NCI-H2107 treated with DMSO at 0.1 percent for 48 hours (cell line): ENCODE results near the gene NPLOC4.

Source experiments
- DNase-seq: peaks from one replicate; lab custom pipeline; 2025; ENCODE audit not compliant: unreplicated experiment; lab: John Stamatoyannopoulos, UW

The NPLOC4 gene

GRCh38 chr17:81520021-81520901, 116.7 kb downstream of the NPLOC4 start:
- peak; percentile 44 for DNase-seq

GRCh38 chr17:81519284-81520020, 117.5 kb downstream of the NPLOC4 start:
- DNase-seq, result peak; percentile 45

DNA sequence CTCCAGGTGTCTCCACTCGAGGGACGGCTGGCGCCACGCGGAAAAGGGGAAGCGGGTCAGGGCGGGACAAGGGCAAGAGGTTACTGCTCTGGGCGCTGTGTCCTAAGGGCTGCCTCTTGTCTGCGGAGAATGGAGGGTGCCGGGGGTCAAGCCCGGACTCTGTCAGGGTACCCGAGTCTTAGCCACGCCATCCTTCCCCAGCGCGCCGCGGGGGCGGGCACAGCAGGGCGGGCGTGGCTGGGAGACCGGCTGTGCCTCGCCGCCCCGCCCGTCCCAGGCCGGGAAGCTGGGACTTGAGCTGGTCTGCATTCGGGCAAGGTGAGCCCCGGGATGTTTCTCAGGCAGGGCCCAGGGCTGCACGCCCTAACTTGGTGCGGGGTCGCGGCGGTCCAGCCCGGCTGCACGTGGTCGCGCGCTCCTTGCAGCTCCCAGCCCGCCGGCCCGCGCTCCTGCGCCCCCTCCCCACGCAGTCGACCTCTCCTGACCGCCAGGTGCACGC, 118.1 kb downstream of the NPLOC4 start:
- no peak for DNase-seq

DNA sequence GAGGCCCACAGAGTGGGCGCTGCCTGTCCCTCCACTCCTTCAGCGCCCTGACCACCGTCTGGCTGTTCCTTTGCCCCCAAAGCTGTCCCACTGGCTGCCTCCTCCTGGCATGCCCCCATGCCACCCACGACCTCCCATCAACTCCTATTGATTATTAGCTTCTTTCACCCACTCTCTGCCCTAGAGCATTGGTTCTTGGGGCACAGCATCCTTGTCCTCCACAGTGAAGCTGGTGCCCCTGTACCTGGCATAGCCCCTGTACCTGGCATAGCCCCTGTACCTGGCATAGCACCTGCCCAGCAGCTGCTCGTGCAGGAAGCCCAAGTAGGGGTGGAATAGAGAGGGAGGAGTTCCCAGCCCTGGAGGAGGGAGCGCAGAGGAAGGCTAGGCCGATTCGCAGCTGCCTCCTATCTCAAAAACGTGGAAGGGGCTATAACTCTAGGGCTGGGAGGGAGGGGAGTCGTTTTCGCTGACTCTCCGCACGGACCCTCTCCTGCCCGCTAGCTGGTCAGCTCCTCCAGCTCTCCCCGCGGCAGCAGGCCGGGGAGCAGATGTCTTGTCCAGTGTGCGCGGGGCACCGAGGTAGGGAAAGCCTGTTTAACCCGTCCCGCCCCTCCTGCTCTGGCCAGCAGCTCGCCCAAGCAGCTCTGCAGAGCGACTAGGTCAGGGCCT, 118.7 kb downstream of the NPLOC4 start:
- peak; percentile 67 for DNase-seq

DNA sequence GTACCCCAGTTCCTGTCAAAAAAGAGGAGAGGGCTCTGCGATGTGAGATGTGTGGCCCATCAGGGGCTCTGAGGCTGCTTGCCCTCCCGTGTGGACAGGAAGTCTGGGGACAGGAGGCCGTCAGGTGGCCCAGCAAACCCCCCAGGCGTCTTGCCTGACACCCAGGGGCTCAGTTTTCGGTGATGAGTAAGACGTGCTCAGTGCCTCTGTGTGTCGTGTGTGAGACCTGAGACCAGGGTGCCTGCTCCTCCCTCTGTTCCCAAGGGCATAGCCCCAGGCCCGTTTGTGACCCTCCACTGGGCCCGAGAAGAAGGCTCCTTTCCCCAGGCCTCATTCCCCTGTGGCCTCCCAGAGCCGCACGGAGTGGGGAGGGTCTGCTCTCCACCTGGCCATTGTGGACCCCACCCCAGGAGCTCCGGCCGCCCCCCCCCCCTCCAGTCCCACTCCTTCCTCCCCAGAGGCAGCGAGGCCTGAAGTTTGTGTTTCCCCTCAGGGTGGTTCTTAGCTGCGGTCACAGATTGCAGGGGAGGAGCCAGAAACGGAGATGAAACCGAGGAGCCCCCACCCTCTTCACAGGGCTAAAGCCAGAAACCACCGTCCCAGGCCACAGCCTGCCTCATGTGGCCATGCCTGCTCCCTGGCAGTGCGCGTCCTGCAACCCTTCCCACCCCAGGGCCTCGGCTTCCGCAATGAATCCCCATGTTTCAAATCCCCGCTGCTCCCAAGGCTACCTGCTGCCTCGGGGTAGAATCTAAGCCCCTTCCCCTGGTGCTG, 119.4 kb downstream of the NPLOC4 start:
- DNase-seq, result no peak

DNA sequence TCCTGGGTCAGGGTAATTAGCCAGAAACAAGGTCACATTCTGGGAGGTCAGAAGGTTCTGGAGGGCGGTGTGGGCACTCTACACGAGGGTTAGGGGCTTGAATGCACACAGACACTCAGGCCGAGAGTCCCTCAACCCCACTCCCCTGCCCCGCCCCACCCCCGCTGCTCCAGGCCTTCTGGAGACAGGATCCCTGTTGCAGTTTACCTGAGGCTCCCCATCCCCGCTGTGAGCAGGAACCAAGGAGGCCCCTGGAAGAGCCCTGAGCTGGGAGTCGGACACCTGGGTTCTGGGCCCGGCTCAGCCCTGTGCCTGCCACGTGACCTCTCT, 119.9 kb downstream of the NPLOC4 start:
- DNase-seq, result no peak

- DNase-seq, result no peak
Observed at GRCh38 chr17:81516439-81516838, 120.5 kb downstream of the NPLOC4 start.

DNA sequence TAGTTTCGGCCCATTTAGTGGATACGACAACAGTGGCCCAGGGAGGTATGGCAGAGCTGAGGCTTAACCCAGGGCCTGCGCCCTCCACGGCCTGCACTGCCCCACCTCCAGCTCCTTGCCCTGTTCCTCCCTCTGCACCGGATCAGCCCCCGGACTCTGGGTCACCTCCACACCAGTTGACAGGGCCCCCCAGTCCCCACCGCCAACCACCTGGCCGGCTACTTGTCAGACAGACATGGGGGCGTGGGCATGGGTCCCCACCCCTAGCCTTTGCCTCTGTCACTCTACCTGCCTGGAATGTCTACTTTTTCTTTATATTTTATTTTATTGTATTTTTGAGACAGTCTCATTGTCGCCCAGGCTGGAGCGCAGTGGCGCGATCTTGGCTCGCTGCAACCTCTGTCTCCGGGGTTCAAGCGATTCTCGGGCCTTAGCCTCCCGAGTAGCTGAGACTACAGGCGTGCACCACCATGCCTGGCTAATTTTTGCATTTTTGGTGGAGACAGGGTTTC, 121.3 kb downstream of the NPLOC4 start:
- DNase-seq, result no peak

DNA sequence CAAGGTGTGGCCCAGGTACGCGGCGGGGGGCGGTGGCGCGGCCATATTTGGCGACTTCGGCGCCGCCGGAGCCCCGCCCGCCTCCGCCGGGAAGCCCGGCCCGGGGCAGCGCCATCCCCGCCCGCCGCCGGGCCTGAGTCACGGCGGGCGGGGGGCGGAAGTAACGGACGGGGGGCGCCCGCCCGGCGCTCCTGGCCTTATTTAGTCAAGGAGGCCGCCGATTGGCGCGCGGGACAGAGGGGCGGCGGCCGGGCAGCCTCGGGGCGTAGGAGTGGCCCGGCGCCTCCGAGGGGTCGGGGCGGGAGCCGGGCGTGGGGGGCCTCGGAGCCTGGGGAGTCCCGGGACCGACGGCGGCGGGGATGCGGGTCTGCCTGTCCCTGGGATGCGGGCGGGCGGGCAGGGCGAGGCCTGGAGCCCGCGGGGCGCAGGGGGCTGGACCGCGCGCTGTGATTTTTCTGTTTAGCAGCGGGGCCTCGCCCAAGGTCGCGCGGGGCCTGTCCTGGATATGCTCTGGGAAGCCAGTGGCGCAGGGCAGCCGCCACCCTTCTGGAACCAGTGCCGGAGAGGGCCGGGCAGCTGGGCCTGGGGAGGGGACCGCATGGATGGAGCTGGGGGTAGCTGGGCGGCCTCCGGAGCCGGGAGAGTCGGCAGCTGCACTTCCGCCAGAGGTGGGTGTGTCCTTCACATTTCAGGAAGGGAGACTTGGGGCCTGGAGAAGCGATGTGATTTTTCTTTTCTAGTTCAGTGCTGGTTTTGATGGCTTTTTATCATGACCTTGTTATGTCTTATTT, 122.0 kb downstream of the NPLOC4 start:
- peak; percentile 48 for DNase-seq

- DNase-seq, result no peak
Observed at GRCh38 chr17:81514489-81514738, 122.5 kb downstream of the NPLOC4 start.

DNA sequence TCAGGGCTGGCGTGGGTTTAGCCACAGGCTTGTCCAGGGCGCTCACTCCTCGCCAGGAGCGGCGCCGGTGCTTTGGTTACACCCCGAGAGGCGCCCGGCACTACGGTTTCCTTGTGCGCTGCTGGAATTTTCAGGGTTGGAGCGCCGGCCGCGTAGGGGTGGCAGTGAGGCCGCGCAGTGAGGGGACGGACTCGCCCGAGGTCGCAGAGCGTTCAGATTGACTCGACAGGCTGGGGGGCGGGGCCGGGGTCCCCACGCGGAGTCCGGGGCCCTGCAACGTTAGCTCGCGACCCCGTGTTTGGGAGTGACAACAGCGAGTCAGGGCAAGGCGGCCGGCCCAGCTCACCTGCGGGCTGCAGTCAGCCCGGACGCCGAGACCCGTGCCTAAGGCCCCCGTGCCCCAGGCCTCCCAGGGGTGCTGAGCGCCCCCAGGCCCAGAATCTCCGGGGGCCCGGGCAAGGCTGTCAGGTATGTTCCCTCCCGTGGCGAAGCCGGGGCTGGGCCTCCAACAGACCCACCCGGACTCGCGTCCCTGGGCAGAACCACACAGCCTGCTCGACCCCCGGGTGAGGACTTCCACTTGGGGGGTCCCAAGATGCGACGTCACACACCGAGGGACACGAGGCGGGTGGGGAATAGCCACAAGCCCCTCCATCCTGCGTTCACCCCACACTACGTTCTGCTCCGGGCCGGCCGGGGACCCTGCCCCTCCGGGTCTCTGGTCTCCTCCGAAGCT, 123.0 kb downstream of the NPLOC4 start:
- peak; percentile 45 for DNase-seq

DNA sequence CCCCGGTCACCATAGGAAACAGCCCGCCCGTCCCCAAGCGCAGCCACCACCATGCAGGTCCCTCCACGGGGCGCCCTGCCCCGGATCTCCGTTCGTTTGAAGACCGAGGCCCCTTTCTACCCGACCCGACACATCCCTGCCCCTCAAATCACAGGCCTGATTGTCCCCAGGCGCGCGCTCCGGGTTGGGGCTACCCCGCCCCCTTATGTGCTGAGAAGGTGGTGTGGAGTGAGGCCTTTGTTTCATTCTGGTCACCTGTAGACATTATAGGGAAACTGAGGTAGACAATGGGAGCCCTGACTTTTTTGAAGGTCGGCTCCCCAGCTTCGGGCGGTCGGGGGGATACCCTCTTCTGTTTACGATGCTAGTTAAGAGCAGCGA, 123.5 kb downstream of the NPLOC4 start:
- DNase-seq, result peak; percentile 51

DNA sequence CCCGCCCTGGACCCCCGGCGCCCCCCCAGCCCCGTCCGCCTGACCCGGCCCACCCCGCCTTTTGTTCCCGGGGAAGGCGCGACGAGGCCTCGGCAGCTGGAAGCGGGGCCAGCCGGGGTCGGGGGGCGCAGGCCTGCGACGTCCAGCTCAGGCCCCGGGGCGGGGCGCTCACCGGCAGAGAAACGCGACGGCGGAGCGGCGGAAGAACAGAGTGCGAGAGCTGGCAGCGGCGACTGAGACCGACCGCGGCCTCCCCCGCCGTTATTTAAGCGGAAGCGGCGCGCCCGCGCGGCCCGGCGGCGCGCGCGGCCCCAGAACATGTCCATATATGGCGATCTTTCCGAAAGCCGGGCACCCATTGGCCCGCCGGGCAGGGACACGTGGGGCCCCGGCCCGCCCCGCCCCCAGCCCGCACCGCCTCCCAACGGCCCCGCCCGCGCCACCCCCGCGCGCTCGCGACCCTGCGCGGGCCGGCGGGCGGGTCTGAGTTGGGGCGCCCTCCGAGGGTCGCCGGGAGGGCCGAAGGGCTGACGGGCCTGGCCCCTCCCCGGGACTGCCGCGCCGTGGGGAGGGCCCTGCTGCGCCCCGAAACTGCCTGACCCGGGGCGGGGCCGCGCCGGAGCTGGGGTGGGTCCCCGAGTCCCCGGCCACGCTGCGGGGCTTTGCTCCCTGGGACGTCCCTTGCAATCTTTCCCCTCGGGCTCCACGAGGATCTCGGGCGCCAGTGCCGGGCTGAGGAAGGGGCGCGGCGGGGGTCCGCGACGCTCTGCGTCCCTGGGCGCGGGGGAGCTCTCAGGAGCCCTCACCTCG, 124.1 kb downstream of the NPLOC4 start, which contains the start of gene ACTG1:
ACTG1 (minus strand) TSS at position 238 of the 810 bp plus-strand sequence. CDS start 445 bp downstream, outside the sequence.
- DNase-seq, result peak; percentile 67

DNA sequence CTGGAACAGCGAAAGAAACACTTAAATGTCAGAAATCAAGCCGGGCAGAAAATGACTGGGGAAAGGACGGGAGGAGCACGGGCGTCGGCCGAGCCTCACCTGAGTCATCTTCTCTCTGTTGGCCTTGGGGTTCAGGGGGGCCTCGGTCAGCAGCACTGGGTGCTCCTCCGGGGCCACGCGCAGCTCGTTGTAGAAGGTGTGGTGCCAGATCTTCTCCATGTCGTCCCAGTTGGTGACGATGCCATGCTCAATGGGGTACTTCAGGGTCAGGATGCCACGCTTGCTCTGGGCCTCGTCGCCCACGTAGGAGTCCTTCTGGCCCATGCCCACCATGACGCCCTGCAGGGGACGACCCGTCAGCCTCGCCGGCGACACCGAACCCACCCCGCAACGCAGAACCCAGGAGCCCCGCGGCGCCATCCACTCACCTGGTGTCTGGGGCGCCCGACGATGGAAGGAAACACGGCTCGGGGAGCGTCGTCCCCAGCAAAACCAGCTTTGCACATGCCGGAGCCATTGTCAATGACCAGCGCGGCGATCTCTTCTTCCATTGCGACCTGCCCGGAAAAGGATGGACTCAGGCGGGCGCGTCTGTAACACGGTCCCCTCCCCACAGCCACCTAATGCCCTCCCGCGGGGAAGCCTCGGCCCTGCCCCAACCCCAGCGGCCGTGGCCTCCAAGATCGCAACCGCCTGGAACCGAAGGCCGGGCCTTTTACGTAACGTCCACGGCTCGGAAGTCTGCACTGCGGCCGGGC, 124.9 kb downstream of the NPLOC4 start:
- no peak for DNase-seq

DNA sequence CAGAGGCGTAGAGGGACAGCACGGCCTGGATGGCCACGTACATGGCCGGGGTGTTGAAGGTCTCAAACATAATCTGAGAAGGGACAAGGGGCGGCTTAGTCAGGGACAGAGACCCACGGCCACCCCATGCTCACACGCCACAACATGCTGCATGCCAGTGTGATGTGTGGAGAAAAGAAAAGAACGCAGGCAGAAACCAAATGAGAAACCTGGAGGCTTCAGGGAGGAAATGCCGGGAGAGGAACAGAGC, 125.4 kb downstream of the NPLOC4 start:
- DNase-seq, result no peak

DNA sequence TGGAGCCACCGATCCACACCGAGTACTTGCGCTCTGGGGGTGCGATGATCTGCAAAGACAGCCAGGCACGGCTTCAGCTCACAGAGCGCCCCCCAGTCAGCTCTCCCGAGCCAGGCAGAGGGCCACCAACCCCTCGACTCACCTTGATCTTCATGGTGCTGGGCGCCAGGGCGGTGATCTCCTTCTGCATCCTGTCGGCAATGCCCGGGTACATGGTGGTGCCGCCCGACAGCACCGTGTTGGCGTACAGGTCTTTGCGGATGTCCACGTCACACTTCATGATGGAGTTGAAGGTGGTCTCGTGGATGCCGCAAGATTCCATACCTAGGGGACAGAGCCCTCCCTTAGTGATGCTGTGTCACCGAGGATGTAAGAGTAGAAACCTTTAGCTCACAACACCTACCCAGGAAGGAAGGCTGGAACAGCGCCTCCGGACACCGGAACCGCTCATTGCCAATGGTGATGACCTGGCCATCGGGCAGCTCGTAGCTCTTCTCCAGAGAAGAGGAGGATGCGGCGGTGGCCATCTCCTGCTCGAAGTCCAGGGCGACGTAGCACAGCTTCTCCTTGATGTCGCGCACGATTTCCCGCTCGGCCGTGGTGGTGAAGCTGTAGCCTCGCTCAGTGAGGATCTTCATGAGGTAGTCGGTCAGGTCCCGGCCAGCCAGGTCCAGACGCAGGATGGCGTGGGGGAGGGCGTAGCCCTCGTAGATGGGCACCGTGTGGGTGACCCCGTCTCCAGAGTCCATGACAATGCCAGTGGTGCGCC, 125.9 kb downstream of the NPLOC4 start:
- no peak for DNase-seq
